NCI-H1105 treated with DMSO at 0.1 percent for 48 hours (cell line): Measurements from ENCODE around the gene CIPC.

ENCODE experiments used
- DNase-seq: peaks from one replicate; lab custom pipeline; 2025; lab: John Stamatoyannopoulos, UW

The CIPC gene

DNA sequence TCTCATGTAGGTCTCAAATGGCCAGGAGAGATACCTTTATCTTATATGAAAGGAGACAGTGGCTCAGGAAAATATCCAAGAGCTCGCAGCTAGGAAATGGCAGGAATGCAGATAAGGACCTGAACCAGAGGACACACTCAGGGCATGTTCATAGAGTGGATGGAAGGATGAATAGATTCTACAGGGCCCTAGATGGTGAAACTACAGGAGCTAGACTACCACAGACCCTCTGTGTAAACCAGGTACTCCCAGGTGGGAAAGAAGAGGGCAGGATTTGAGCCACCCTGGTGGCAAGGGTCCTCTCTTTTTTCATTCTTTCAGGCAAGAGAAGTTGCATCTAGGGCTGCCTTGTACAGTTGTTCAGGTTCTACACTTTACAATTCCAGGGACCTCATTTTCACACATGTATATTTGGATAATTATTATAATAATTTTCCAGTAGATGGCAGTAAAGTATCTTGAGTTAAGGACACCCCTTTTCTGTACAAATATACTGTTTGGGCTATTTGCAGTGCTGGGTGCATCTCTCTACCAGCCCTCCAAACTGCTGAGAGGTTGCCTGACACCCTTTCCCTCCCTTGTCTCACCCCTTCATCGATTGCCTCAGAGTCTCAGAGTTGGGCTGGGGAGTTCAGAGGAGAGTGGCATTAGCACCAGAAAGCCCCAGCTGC lies 54.0 kb downstream of the CIPC start:
- peak; percentile 75 for DNase-seq

DNA sequence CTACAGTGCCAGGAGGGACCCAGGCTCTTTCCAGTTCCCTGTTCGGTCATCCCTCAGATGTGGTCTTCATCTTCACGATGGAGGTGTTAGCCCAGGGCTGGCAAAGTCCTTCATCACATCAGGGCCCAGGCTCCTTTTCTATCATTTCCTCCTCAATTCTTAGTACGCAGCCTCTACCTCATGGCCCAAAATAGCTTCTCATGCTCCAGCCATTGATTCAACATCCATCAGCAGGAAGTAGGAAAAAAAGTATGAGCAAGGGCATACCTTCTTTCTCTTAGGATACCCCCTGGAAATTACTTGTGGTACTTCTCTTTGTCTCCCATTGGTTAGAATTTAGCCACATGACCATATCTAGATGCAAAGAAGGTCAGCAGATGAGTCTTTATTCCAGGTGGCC lies 55.7 kb downstream of the CIPC start:
- no peak for DNase-seq

DNA sequence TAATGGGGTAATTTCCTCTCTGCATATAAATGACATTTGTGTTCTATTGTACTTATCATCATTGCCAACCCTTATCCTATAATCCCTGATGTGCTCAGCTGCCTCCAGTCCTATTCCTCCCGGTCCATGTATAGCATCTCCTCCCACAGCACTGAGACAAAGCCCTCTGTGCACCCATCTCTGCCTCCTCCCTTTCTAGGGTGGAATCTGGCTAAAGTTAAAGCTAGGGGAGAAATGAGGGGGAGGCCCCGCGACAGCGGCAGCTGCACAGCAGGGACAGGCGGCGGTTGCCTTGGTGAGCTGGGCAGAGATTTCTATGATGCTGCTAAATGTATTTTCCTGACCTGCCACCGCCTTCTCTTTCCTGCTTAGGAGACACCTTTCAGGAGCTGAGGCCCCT lies 56.4 kb downstream of the CIPC start:
- peak; percentile 16 for DNase-seq

DNA sequence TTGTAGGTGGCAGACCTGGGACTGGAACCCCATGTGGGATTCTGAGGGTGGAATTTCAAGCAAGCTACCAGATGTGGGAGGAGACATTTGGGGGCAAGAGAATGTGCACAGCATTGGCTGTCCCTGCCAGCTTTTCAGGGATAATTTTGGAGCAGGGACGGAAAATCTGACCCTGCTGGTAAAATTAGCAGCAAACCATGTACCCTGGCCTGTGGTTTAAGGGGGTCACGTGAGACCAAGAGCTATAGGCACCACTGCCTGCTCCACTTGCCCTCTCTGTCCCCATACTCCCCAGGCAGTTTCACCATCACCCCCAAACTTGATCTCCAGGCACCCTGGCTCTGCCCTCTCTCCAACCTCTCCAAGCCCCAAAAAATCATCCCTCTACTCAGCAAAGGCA lies 57.0 kb downstream of the CIPC start:
- DNase-seq, result no peak

DNA sequence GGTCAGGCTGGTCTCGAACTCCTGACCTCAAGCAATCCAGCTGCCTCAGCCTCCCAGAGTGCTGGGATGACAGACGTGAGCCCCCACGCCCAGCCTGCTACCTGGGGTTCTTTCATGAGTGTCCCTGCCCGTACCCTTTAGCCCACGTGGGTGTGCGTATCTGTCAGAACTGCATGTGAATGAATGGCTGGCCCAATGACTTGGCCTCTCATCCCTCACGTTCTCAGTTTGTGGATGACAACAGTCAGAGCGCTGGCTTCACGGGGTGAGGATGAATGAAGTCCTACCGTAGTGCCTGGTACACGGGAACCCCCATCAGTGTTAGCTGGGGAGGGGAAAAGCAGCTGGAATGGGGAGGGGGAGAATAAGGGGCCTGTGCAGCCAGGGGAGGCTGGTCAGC lies 59.7 kb downstream of the CIPC start:
- DNase-seq, result no peak

DNA sequence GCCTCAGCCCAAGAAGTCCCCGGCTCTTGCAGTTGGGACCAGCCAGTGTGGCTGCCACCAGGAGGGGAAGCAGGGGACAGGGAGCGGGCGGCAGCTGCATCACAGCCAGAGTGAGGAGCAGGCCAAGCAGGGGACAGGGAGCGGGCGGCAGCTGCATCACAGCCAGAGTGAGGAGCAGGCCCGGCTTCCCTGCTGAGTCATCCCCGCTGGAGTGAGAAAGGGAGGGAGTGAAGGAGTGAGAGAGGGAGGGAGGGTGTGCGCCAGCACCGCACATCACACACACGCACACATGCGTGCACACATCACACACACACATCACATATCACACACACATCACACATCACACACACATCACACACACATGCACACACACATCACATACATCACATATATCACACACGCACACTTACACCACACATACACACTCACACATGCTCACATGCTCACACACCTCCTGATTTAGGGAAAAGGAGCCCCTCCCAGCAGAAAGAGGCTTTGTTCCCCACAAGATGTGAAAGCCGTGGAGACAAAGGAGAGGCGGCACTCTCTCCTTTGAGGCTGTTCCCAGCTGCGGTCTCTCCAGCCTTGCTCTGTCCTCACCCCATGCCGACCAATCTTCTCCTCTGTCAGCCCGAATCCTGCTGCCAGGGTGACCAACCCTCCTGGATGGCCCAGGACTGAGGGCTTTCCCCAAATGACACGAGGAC lies 60.3 kb downstream of the CIPC start:
- peak; percentile 78 for DNase-seq

DNA sequence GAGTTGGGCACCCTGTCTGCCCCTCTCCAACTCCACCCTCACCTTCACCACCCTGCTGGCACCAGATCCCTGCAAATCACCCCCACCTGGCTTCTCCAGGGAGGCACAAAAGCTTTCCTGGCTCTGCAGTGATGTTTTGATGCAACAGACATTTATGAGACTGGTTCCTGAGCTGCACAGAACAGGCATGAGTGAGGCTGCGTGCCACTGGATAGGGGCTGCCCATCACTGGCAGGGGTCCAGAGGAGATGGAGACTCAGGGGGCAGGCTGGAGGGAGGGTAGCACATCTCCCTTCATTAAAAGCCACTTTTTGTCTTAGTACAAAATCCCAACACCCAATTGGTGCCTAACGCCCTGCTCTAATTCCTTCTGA lies 60.8 kb downstream of the CIPC start:
- peak; percentile 60 for DNase-seq

DNA sequence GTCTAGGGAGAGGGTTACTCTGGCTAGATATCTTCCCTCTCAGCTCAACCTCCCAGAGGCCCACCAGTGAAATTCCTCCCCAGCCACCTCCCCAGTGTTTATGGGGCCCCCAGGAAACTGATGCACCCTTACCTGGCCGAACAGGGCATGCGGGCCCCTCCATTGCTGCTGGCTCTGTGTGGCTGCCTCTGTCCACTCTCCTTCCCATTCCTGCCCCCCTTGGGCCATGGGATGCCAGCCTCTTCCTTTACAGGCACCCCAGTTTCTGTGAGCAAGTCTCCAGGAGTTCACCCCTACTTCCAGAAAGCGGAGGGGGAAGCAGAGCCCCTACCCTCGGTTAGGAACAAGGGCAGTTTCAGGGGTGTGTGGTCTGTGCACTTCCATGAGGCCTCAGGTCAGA lies 63.0 kb downstream of the CIPC start:
- no peak for DNase-seq
